Measurements from ENCODE around the gene CLNK.

DNA sequence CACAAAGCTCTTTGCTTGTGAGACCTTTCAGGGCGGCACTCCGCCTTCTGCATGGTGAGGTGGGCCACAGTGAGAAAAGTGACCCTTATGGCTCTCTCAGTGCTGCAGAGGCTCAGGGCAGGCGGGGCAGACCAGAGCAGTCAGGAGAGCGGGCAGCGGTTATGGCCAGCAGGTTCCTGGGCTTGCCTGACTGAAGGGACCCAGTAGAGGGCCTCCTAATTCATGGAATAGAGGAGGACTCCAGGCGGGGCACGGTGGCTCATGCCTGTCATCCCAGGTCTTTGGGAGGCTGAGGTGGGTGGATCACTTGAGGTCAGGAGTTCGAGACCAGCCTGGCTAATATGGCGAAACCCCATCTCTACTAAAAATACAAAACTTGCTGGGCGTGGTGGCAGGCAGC is 91.4 kb downstream of the CLNK start:
- TF ChIP-seq, protein P1, sequence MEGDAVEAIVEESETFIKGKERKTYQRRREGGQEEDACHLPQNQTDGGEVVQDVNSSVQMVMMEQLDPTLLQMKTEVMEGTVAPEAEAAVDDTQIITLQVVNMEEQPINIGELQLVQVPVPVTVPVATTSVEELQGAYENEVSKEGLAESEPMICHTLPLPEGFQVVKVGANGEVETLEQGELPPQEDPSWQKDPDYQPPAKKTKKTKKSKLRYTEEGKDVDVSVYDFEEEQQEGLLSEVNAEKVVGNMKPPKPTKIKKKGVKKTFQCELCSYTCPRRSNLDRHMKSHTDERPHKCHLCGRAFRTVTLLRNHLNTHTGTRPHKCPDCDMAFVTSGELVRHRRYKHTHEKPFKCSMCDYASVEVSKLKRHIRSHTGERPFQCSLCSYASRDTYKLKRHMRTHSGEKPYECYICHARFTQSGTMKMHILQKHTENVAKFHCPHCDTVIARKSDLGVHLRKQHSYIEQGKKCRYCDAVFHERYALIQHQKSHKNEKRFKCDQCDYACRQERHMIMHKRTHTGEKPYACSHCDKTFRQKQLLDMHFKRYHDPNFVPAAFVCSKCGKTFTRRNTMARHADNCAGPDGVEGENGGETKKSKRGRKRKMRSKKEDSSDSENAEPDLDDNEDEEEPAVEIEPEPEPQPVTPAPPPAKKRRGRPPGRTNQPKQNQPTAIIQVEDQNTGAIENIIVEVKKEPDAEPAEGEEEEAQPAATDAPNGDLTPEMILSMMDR (IDR thresholded peaks at IDR 0.05; ENCODE audit: low read length) = no peak
- no peak for TF ChIP-seq EZH2 (IDR thresholded peaks at IDR 0.05; ENCODE audit: borderline replicate concordance, low read length)

Data from OCI-LY1 (cell line).